Measurements from ENCODE around the gene FKBP4. TPM values are rescaled to one million over a fixed set of nuclear protein-coding genes. Genes with fewer than 3 reads are reported as not detected.

FKBP4 gene
- total RNA-seq, 1 donor from 2014 or later: 62.2 TPM

- no peak for TF ChIP-seq CTCF (IDR thresholded peaks at IDR 0.05)
- ATAC-seq (peak; percentile 31 to 54), DNase-seq (no peak)
- Histone ChIP-seq H3K36me3 (peaks cover 28% of the 10 kb centered on the region), H3K4me1 (peaks cover 7% of the 10 kb centered on the region), H3K9me3 (no peaks in the 10 kb centered on the region), H3K4me3 (peak within 1 kb of the TSS; percentile 2), H3K27ac (no peak within 1 kb of the TSS), H3K27me3 (ENCODE audit: low read depth) (no peaks in the 10 kb centered on the region)
- intact Hi-C loops (cut with DNase I): no loop called here
These were observed 40.1 kb downstream of the FKBP4 start, which contains the start of gene NRIP2 for GRCh38 chr12:2834581-2835491. NRIP2 (minus strand) TSS chr12:2835035; CDS start chr12:2834983, 52 bp downstream.

- H3K27me3 ChIP-seq (ENCODE audit: low read depth): no peaks in the 10 kb centered on the region
- H3K27ac ChIP-seq: no peak overlapping the region
- TF ChIP-seq CTCF (IDR thresholded peaks at IDR 0.05): no peak
- H3K4me3 ChIP-seq: no peak overlapping the region
- intact Hi-C loops (cut with DNase I): no loop called here
- peaks cover 18% of the 10 kb centered on the region for H3K36me3 ChIP-seq
- ATAC-seq (no peak), DNase-seq (no peak)
- H3K9me3 ChIP-seq: no peaks in the 10 kb centered on the region
- peaks cover 7% of the 10 kb centered on the region for H3K4me1 ChIP-seq
These were observed 41.1 kb downstream of the FKBP4 start for GRCh38 chr12:2835691-2836403.

GRCh38 chr12:2836574-2836973 is 41.8 kb downstream of the FKBP4 start:
- Histone ChIP-seq H3K4me3 (no peak overlapping the region), H3K9me3 (no peaks in the 10 kb centered on the region), H3K27ac (no peak overlapping the region), H3K27me3 (ENCODE audit: low read depth) (no peaks in the 10 kb centered on the region), H3K36me3 (peaks cover 13% of the 10 kb centered on the region), H3K4me1 (peaks cover 7% of the 10 kb centered on the region)
- TF ChIP-seq CTCF (IDR thresholded peaks at IDR 0.05): no peak
- no peak for ATAC-seq
- DNase-seq: no peak
- intact Hi-C loops (cut with DNase I): no loop called here

GRCh38 chr12:2841056-2841650 is 46.4 kb downstream of the FKBP4 start:
- DNase-seq (no peak), ATAC-seq (no peak)
- TF ChIP-seq CTCF (IDR thresholded peaks at IDR 0.05): no peak
- H3K4me3 ChIP-seq: no peak overlapping the region
- no peaks in the 10 kb centered on the region for H3K27me3 ChIP-seq (ENCODE audit: low read depth)
- no peaks in the 10 kb centered on the region for H3K9me3 ChIP-seq
- no peaks in the 10 kb centered on the region for H3K4me1 ChIP-seq
- no peak overlapping the region for H3K27ac ChIP-seq
- peaks cover 27% of the 10 kb centered on the region for H3K36me3 ChIP-seq
- intact Hi-C loops (cut with DNase I): no loop called here

GRCh38 chr12:2842948-2843347 is 48.2 kb downstream of the FKBP4 start:
- Histone ChIP-seq H3K27me3 (ENCODE audit: low read depth) (no peaks in the 10 kb centered on the region), H3K36me3 (peaks cover 31% of the 10 kb centered on the region), H3K4me1 (no peaks in the 10 kb centered on the region), H3K9me3 (no peaks in the 10 kb centered on the region), H3K4me3 (no peak overlapping the region), H3K27ac (no peak overlapping the region)
- TF ChIP-seq CTCF (IDR thresholded peaks at IDR 0.05): no peak
- ATAC-seq: no peak
- no peak for DNase-seq
- intact Hi-C loops (cut with DNase I): no loop called here

Data from lower lobe of right lung (tissue), 2 donors.